Skeletal muscle satellite cell (primary cell): ENCODE measurements around the gene NAP1L4. TPM values are rescaled to one million over a fixed set of nuclear protein-coding genes. Genes with fewer than 3 reads are reported as not detected.

Experiments
- H3K27me3 ChIP-seq: 2 replicates; pipeline ENCODE4 v1.7.0; 2013; ENCODE audit warnings: low read length; ENCODE audit not compliant: control insufficient read depth, insufficient read depth
- H3K36me3 ChIP-seq: 2 replicates; pipeline ENCODE4 v1.7.0; 2013; ENCODE audit warnings: mild to moderate bottlenecking, control low read depth, low read length; ENCODE audit not compliant: insufficient read depth
- H3K4me1 ChIP-seq: 2 replicates; pipeline ENCODE4 v1.7.0; 2013; ENCODE audit warnings: low read length; ENCODE audit not compliant: control insufficient read depth, insufficient read depth
- H3K4me2 ChIP-seq: 2 replicates; pipeline ENCODE4 v1.7.0; 2013; ENCODE audit warnings: mild to moderate bottlenecking, low read length
- H3K4me3 ChIP-seq: 2 replicates; pipeline ENCODE4 v1.7.0; 2013; ENCODE audit warnings: low read length
- H3K9ac ChIP-seq: 2 replicates; pipeline ENCODE4 v1.7.0; 2013; ENCODE audit warnings: mild to moderate bottlenecking, low read depth, low read length, moderate library complexity
- H3K9me3 ChIP-seq: replicated peaks from 2 replicates; pipeline ENCODE4 v1.7.0; 2013; ENCODE audit warnings: mild to moderate bottlenecking, control low read depth, low read length
- total RNA-seq: library from RNA; depleted of rRNA; stranded (reverse); fragments of >200 nt; gene quantifications from 2 replicates; pipeline ENCODE4 v1.2.3, GENCODE V29; 2012; rRNA removed

Gene NAP1L4
- total RNA-seq, result 62.7 and 72.5 TPM in 2 replicates

- H3K4me3 ChIP-seq, result peak within 1 kb of the TSS; percentile 80
- no peaks in the 10 kb centered on the region for H3K27me3 ChIP-seq
- peak within 1 kb of the TSS; percentile 91 for H3K9ac ChIP-seq
- no peaks in the 10 kb centered on the region for H3K36me3 ChIP-seq
- peak within 1 kb of the TSS; percentile 90 for H3K4me2 ChIP-seq
- no peaks in the 10 kb centered on the region for H3K9me3 ChIP-seq
- peaks cover 29% of the 10 kb centered on the region for H3K4me1 ChIP-seq
Measured at GRCh38 chr11:2992234-2992996, at the start of gene NAP1L4. NAP1L4 (minus strand) TSS chr11:2992329; CDS start chr11:2979220, 13,109 bp downstream.

GRCh38 chr11:3040881-3041280, 48.8 kb upstream of the NAP1L4 start:
- Histone ChIP-seq H3K9ac (no peak overlapping the region), H3K27me3 (no peaks in the 10 kb centered on the region), H3K9me3 (no peaks in the 10 kb centered on the region), H3K4me2 (no peak overlapping the region), H3K4me1 (peaks cover 30% of the 10 kb centered on the region), H3K4me3 (no peak overlapping the region), H3K36me3 (peaks cover 62% of the 10 kb centered on the region)

GRCh38 chr11:3037945-3038271, 45.8 kb upstream of the NAP1L4 start:
- no peak overlapping the region for H3K4me2 ChIP-seq
- peaks cover 68% of the 10 kb centered on the region for H3K36me3 ChIP-seq
- no peaks in the 10 kb centered on the region for H3K9me3 ChIP-seq
- H3K4me1 ChIP-seq, result peaks cover 16% of the 10 kb centered on the region
- H3K27me3 ChIP-seq, result no peaks in the 10 kb centered on the region
- no peak overlapping the region for H3K4me3 ChIP-seq
- H3K9ac ChIP-seq, result no peak overlapping the region

GRCh38 chr11:3037040-3037944, 45.2 kb upstream of the NAP1L4 start:
- Histone ChIP-seq H3K4me3 (no peak overlapping the region), H3K4me1 (peaks cover 10% of the 10 kb centered on the region), H3K36me3 (peaks cover 72% of the 10 kb centered on the region), H3K27me3 (no peaks in the 10 kb centered on the region), H3K9me3 (no peaks in the 10 kb centered on the region), H3K9ac (no peak overlapping the region), H3K4me2 (peak overlapping the region; percentile 41)

- Histone ChIP-seq H3K4me1 (peaks cover 10% of the 10 kb centered on the region), H3K27me3 (no peaks in the 10 kb centered on the region), H3K9me3 (no peaks in the 10 kb centered on the region), H3K4me3 (no peak overlapping the region), H3K36me3 (peaks cover 71% of the 10 kb centered on the region), H3K4me2 (no peak overlapping the region), H3K9ac (no peak overlapping the region)
Measured at GRCh38 chr11:3036419-3036818, 44.3 kb upstream of the NAP1L4 start.

GRCh38 chr11:3035333-3035732, 43.2 kb upstream of the NAP1L4 start:
- Histone ChIP-seq H3K27me3 (no peaks in the 10 kb centered on the region), H3K4me3 (no peak overlapping the region), H3K9me3 (no peaks in the 10 kb centered on the region), H3K9ac (no peak overlapping the region), H3K4me2 (no peak overlapping the region), H3K36me3 (peaks cover 72% of the 10 kb centered on the region), H3K4me1 (peaks cover 10% of the 10 kb centered on the region)

GRCh38 chr11:3030289-3031070, 38.4 kb upstream of the NAP1L4 start:
- Histone ChIP-seq H3K9ac (no peak overlapping the region), H3K4me1 (no peaks in the 10 kb centered on the region), H3K36me3 (peaks cover 69% of the 10 kb centered on the region), H3K9me3 (no peaks in the 10 kb centered on the region), H3K4me2 (no peak overlapping the region), H3K27me3 (no peaks in the 10 kb centered on the region), H3K4me3 (no peak overlapping the region)

GRCh38 chr11:3028813-3029212, 36.7 kb upstream of the NAP1L4 start:
- Histone ChIP-seq H3K27me3 (no peaks in the 10 kb centered on the region), H3K4me1 (no peaks in the 10 kb centered on the region), H3K4me2 (no peak overlapping the region), H3K9ac (no peak overlapping the region), H3K4me3 (no peak overlapping the region), H3K36me3 (peaks cover 68% of the 10 kb centered on the region), H3K9me3 (no peaks in the 10 kb centered on the region)

GRCh38 chr11:3026803-3027202, 34.7 kb upstream of the NAP1L4 start:
- no peak overlapping the region for H3K4me3 ChIP-seq
- no peak overlapping the region for H3K4me2 ChIP-seq
- H3K9me3 ChIP-seq, result no peaks in the 10 kb centered on the region
- no peaks in the 10 kb centered on the region for H3K27me3 ChIP-seq
- no peak overlapping the region for H3K9ac ChIP-seq
- peaks cover 62% of the 10 kb centered on the region for H3K36me3 ChIP-seq
- peaks cover 17% of the 10 kb centered on the region for H3K4me1 ChIP-seq

GRCh38 chr11:3022982-3023381, 30.9 kb upstream of the NAP1L4 start:
- H3K36me3 ChIP-seq, result peaks cover 54% of the 10 kb centered on the region
- H3K9ac ChIP-seq, result peak overlapping the region; percentile 23

More at GRCh38 chr11:3022982-3023381, 30.9 kb upstream of the NAP1L4 start:
- Histone ChIP-seq H3K4me1 (peaks cover 23% of the 10 kb centered on the region), H3K4me3 (peak overlapping the region; percentile 26), H3K4me2 (peak overlapping the region; percentile 42), H3K27me3 (no peaks in the 10 kb centered on the region), H3K9me3 (no peaks in the 10 kb centered on the region)
